ENCODE measurements around the gene CCDC13. TPM values are rescaled to one million over a fixed set of nuclear protein-coding genes. Genes with fewer than 3 reads are reported as not detected.
"Not testable (repeated sequence)": the region's sequence is repeated elsewhere in the genome, so short reads cannot be mapped to it uniquely, and the experiment has no call there.

The CCDC13 gene
- under 1 TPM; 0.44 to 0.85 (median 0.56) TPM for polyA plus RNA-seq

GRCh38 chr3:42772670-42773408, at the start of gene CCDC13:
Gene CCDC13 (minus strand): TSS chr3:42773253. CDS start chr3:42758345, 14,908 bp downstream.
- peak within 1 kb of the TSS; percentile 86 for H3K27ac ChIP-seq (ENCODE audit: low read depth, low read length)
- 1 to 5% (median 2%) methylated on average over 58 to 63 of the region's 63 CpGs for WGBS, 3 donors

- 89 to 95% (median 95%) methylated on average over 3 of the region's 3 CpGs for WGBS, 3 donors
- no peak overlapping the region for H3K27ac ChIP-seq (ENCODE audit: low read depth, low read length)
These were observed 49.8 kb upstream of the CCDC13 start for GRCh38 chr3:42822828-42823227.

GRCh38 chr3:42820746-42821051, 47.6 kb upstream of the CCDC13 start:
- H3K27ac ChIP-seq (ENCODE audit: low read depth, low read length) = no peak overlapping the region
- WGBS, 3 donors = 57 to 96% (median 91%) methylated on average over 6 of the region's 6 CpGs

- no peak overlapping the region for H3K27ac ChIP-seq (ENCODE audit: low read depth, low read length)
- WGBS, 3 donors = 21 to 51% (median 49%) methylated on average over 2 of the region's 2 CpGs
These were observed 46.4 kb upstream of the CCDC13 start for GRCh38 chr3:42819351-42819965.

GRCh38 chr3:42815826-42816225, 42.8 kb upstream of the CCDC13 start:
- WGBS, 3 donors = 59 to 75% (median 64%) methylated on average over 2 of the region's 2 CpGs
- no peak overlapping the region for H3K27ac ChIP-seq (ENCODE audit: low read depth, low read length)

- H3K27ac ChIP-seq (ENCODE audit: low read depth, low read length) = no peak overlapping the region
These were observed 42.0 kb upstream of the CCDC13 start for GRCh38 chr3:42814914-42815507.

GRCh38 chr3:42814246-42814645, 41.2 kb upstream of the CCDC13 start:
- WGBS, 3 donors = 72 to 87% (median 73%) methylated on average over 5 of the region's 5 CpGs

More at GRCh38 chr3:42814914-42815507, 42.0 kb upstream of the CCDC13 start:
- 38 to 57% (median 48%) methylated on average over 2 of the region's 2 CpGs for WGBS, 3 donors

GRCh38 chr3:42811118-42811883, 38.2 kb upstream of the CCDC13 start:
- 22 to 48% (median 41%) methylated on average over 15 of the region's 15 CpGs for whole genome bisulfite sequencing, 3 donors
- H3K27ac ChIP-seq (ENCODE audit: low read depth, low read length) = not testable (repeated sequence)

More at GRCh38 chr3:42814246-42814645, 41.2 kb upstream of the CCDC13 start:
- no peak overlapping the region for H3K27ac ChIP-seq (ENCODE audit: low read depth, low read length)

- H3K27ac ChIP-seq (ENCODE audit: low read depth, low read length) = not testable (repeated sequence)
- 65 to 87% (median 82%) methylated on average over 10 of the region's 10 CpGs for WGBS, 3 donors
These were observed 37.7 kb upstream of the CCDC13 start for GRCh38 chr3:42810706-42811105.

GRCh38 chr3:42809202-42809601, 36.1 kb upstream of the CCDC13 start, which contains the start of gene ACKR2:
Gene ACKR2 (plus strand): TSS chr3:42809445. CDS start chr3:42864503, 55,058 bp downstream.
- 90 to 93% (median 93%) methylated on average over 5 of the region's 5 CpGs for WGBS, 3 donors
- no peak within 1 kb of the TSS for H3K27ac ChIP-seq (ENCODE audit: low read depth, low read length)

GRCh38 chr3:42807929-42808328, 34.9 kb upstream of the CCDC13 start:
- 79 to 98% (median 94%) methylated on average over 4 of the region's 4 CpGs for WGBS, 3 donors
- H3K27ac ChIP-seq (ENCODE audit: low read depth, low read length) = no peak overlapping the region

GRCh38 chr3:42805141-42805821, 32.2 kb upstream of the CCDC13 start:
- WGBS, 3 donors = 19 to 38% (median 33%) methylated on average over 23 of the region's 23 CpGs
- H3K27ac ChIP-seq (ENCODE audit: low read depth, low read length) = no peak overlapping the region

GRCh38 chr3:42804831-42805132, 31.7 kb upstream of the CCDC13 start:
- no peak overlapping the region for H3K27ac ChIP-seq (ENCODE audit: low read depth, low read length)
- whole genome bisulfite sequencing, 3 donors = 1 to 2% (median 1%) methylated on average over 13 of the region's 13 CpGs

GRCh38 chr3:42804106-42804830, 31.2 kb upstream of the CCDC13 start, which contains the start of gene HIGD1A:
Gene HIGD1A (minus strand): TSS chr3:42804490. CDS start chr3:42794253, 10,237 bp downstream.
- H3K27ac ChIP-seq (ENCODE audit: low read depth, low read length) = peak within 1 kb of the TSS; percentile 88
- 0 to 1% (median 1%) methylated on average over 60 to 63 of the region's 63 CpGs for WGBS, 3 donors

GRCh38 chr3:42803414-42804105, 30.5 kb upstream of the CCDC13 start:
- peak overlapping the region; percentile 88 for H3K27ac ChIP-seq (ENCODE audit: low read depth, low read length)
- WGBS, 3 donors = 1 to 2% (median 2%) methylated on average over 26 to 33 of the region's 33 CpGs

- WGBS, 3 donors = 28 to 67% (median 65%) methylated on average over 11 of the region's 11 CpGs
- no peak overlapping the region for H3K27ac ChIP-seq (ENCODE audit: low read depth, low read length)
These were observed 29.9 kb upstream of the CCDC13 start for GRCh38 chr3:42802876-42803413.

GRCh38 chr3:42801784-42802183, 28.7 kb upstream of the CCDC13 start:
- 85 to 93% (median 92%) methylated on average over 4 of the region's 4 CpGs for WGBS, 3 donors
- no peak overlapping the region for H3K27ac ChIP-seq (ENCODE audit: low read depth, low read length)
